Measurements from ENCODE around the gene SPARCL1. TPM values are rescaled to one million over a fixed set of nuclear protein-coding genes. Genes with fewer than 3 reads are reported as not detected.

The SPARCL1 gene
- total and polyA plus RNA-seq, 9 of the 15 experiments (the other 6 are each of a cell fraction or from before 2014, with no cell fraction given), result 0.03 to 0.71 (median 0.05) TPM; not detected in 3

DNA sequence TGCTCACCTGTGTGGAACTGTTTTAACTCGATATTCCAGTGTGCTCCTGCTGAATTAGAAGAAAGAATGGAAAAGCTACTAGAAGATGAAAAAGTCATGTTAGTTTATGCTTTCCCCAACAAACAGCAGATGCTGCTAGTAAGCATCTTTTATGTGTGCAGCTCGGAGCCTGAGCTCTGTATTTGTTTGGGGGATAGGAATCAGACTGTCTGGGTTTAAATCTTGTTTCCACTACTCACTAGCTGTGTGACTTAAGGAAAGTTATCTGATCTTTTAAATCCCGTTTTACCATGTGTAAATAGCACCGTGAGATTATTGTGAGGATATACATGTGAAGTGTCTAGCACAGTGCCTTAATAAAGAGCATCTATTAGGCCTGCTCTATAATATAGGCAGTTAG lies 24.0 kb upstream of the SPARCL1 start:
- no peak for DNase-seq (ENCODE audit: extremely low read depth in 1 of 4, low spot score in 3 of 4)
- Histone ChIP-seq H3K36me3 (ENCODE audit: control insufficient read depth, insufficient read depth, low read length) (no peaks in the 10 kb centered on the region), H3K4me3 (no peak overlapping the region), H3K27me3 (ENCODE audit: control insufficient read depth in 2 of 2, insufficient read depth in 2 of 2, low read length in 2 of 2) (no peaks in the 10 kb centered on the region; a peak in 1 of 5 replicates), H3K4me1 (replicated peaks in 1 of 2; ENCODE audit: control insufficient read depth in 2 of 2, insufficient read depth in 2 of 2, low read length in 2 of 2) (no peaks in the 10 kb centered on the region), H3K9me3 (replicated peaks; ENCODE audit: control insufficient read depth, insufficient read depth, low read depth, low read length) (no peaks in the 10 kb centered on the region), H3K9me1 (ENCODE audit: control insufficient read depth, insufficient read depth, low read length) (no peaks in the 10 kb centered on the region), H3K27ac (ENCODE audit: extremely low read depth, low read depth, low read length) (no peak overlapping the region), H3K79me2 (ENCODE audit: control insufficient read depth, insufficient read depth, low read length) (no peaks in the 10 kb centered on the region), H2AFZ (ENCODE audit: low read depth, low read length) (no peak overlapping the region), H4K20me1 (replicated peaks; ENCODE audit: control insufficient read depth, insufficient read depth, low read length) (no peaks in the 10 kb centered on the region), H3K4me2 (ENCODE audit: insufficient read depth, low read length) (no peak overlapping the region), H3K9ac (ENCODE audit: insufficient read depth in 1 of 2, low read depth in 2 of 2, low read length in 2 of 2) (no peak overlapping the region)
- no peak for FAIRE-seq
- intact Hi-C loops (cut with micrococcal nuclease), result no loop called here
- no peak for ATAC-seq
- in situ Hi-C loops (cut with MboI), result no loop called here
- POLR2A ChIA-PET, result interaction anchor here (0.6 kb wide), 1 partner anchor 339 kb away, joined by 4 read pairs; no protein-coding TSS in a partner anchor
- WGBS (ENCODE audit: insufficient coverage, low coverage, missing lambda C conversion rate), result 3% methylated on average over 4 of the region's 4 CpGs
- CTCF ChIA-PET (ENCODE audit: low intra/inter-chr PET ratio), result no interaction called here
- no TSS peak for BruUV-seq (replicated peaks)
- TF ChIP-seq BHLHE40 (IDR thresholded peaks at IDR 0.05; ENCODE audit: low read length) (no peak), SMARCA4 (IDR thresholded peaks at IDR 0.05) (no peak), L3MBTL2 (IDR thresholded peaks at IDR 0.05) (no peak), COPS2 (conservative IDR thresholded peaks at IDR 0.05) (no peak), CBFA2T3 (IDR thresholded peaks at IDR 0.05) (no peak), ILF3 (IDR thresholded peaks at IDR 0.05; ENCODE audit: borderline replicate concordance) (no peak), SLC30A9 (CRISPR knock-in tag; IDR thresholded peaks at IDR 0.05) (no peak), ZNF780A (CRISPR knock-in tag; IDR thresholded peaks at IDR 0.05) (no peak), ZNF253 (CRISPR knock-in tag; conservative IDR thresholded peaks at IDR 0.05) (no peak), POLR3G (IDR thresholded peaks at IDR 0.05; ENCODE audit: extremely low read depth, insufficient read length, insufficient replicate concordance) (no peak), POLR2B (IDR thresholded peaks at IDR 0.05; ENCODE audit: low read depth, partially characterized antibody) (no peak), ZNF3 (CRISPR knock-in tag; IDR thresholded peaks at IDR 0.05) (no peak), EP300 (IDR thresholded peaks at IDR 0.05; ENCODE audit: low read length) (no peak)
- TF ChIP-seq, protein P1, sequence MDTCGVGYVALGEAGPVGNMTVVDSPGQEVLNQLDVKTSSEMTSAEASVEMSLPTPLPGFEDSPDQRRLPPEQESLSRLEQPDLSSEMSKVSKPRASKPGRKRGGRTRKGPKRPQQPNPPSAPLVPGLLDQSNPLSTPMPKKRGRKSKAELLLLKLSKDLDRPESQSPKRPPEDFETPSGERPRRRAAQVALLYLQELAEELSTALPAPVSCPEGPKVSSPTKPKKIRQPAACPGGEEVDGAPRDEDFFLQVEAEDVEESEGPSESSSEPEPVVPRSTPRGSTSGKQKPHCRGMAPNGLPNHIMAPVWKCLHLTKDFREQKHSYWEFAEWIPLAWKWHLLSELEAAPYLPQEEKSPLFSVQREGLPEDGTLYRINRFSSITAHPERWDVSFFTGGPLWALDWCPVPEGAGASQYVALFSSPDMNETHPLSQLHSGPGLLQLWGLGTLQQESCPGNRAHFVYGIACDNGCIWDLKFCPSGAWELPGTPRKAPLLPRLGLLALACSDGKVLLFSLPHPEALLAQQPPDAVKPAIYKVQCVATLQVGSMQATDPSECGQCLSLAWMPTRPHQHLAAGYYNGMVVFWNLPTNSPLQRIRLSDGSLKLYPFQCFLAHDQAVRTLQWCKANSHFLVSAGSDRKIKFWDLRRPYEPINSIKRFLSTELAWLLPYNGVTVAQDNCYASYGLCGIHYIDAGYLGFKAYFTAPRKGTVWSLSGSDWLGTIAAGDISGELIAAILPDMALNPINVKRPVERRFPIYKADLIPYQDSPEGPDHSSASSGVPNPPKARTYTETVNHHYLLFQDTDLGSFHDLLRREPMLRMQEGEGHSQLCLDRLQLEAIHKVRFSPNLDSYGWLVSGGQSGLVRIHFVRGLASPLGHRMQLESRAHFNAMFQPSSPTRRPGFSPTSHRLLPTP (IDR thresholded peaks at IDR 0.05; ENCODE audit: borderline replicate concordance, extremely low read depth, insufficient read length), result no peak
- TF ChIP-seq, protein P2, sequence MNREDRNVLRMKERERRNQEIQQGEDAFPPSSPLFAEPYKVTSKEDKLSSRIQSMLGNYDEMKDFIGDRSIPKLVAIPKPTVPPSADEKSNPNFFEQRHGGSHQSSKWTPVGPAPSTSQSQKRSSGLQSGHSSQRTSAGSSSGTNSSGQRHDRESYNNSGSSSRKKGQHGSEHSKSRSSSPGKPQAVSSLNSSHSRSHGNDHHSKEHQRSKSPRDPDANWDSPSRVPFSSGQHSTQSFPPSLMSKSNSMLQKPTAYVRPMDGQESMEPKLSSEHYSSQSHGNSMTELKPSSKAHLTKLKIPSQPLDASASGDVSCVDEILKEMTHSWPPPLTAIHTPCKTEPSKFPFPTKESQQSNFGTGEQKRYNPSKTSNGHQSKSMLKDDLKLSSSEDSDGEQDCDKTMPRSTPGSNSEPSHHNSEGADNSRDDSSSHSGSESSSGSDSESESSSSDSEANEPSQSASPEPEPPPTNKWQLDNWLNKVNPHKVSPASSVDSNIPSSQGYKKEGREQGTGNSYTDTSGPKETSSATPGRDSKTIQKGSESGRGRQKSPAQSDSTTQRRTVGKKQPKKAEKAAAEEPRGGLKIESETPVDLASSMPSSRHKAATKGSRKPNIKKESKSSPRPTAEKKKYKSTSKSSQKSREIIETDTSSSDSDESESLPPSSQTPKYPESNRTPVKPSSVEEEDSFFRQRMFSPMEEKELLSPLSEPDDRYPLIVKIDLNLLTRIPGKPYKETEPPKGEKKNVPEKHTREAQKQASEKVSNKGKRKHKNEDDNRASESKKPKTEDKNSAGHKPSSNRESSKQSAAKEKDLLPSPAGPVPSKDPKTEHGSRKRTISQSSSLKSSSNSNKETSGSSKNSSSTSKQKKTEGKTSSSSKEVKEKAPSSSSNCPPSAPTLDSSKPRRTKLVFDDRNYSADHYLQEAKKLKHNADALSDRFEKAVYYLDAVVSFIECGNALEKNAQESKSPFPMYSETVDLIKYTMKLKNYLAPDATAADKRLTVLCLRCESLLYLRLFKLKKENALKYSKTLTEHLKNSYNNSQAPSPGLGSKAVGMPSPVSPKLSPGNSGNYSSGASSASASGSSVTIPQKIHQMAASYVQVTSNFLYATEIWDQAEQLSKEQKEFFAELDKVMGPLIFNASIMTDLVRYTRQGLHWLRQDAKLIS (CRISPR knock-in tag; IDR thresholded peaks at IDR 0.05), result no peak
- TF ChIP-seq, protein P3, sequence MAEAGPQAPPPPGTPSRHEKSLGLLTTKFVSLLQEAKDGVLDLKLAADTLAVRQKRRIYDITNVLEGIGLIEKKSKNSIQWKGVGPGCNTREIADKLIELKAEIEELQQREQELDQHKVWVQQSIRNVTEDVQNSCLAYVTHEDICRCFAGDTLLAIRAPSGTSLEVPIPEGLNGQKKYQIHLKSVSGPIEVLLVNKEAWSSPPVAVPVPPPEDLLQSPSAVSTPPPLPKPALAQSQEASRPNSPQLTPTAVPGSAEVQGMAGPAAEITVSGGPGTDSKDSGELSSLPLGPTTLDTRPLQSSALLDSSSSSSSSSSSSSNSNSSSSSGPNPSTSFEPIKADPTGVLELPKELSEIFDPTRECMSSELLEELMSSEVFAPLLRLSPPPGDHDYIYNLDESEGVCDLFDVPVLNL (CRISPR knock-in tag; IDR thresholded peaks at IDR 0.05; ENCODE audit: low read depth), result no peak

All from K562 (cell line).